Keratinocyte (primary cell): ENCODE results near the gene CNGA3. TPM values are rescaled to one million over a fixed set of nuclear protein-coding genes. Genes with fewer than 3 reads are reported as not detected.

ENCODE experiments used
- DNase-seq: peaks from one replicate; pipeline ENCODE4 v3.0.0-alpha.2; 2011; ENCODE audit warnings: low read depth, missing footprints, low spot score
- FAIRE-seq: peaks from 2 replicates; lab custom pipeline; 2011; peaks lifted over from hg19 to GRCh38; lab: Jason Lieb, UNC
- H2AFZ ChIP-seq: 2 replicates; pipeline ENCODE4 v1.6.0; 2012; ENCODE audit warnings: low read length, control low read depth, inconsistent platforms; ENCODE audit not compliant: control insufficient read depth
- H3K27ac ChIP-seq: 2 replicates; pipeline ENCODE4 v1.5.1; 2011; ENCODE audit warnings: low read length; ENCODE audit not compliant: control insufficient read depth, insufficient read depth
- H3K27me3 ChIP-seq: 3 replicates; pipeline ENCODE4 v1.6.0; 2011; ENCODE audit warnings: low read length; ENCODE audit not compliant: control insufficient read depth, insufficient read depth; ENCODE audit errors: extremely low read depth
- H3K36me3 ChIP-seq, 2 experiments: 2 replicates in 1 of 2; 3 replicates in 1 of 2; pipeline ENCODE4 v1.5.1; 2011; ENCODE audit warnings: low read length in 2 of 2, mild to moderate bottlenecking in 1 of 2; ENCODE audit not compliant: control insufficient read depth in 2 of 2, insufficient read depth in 2 of 2; ENCODE audit errors: extremely low read depth in 1 of 2
- H3K4me1 ChIP-seq: 3 replicates; pipeline ENCODE4 v1.5.1; 2011; ENCODE audit warnings: low read length; ENCODE audit not compliant: control insufficient read depth, insufficient read depth; ENCODE audit errors: extremely low read depth
- H3K4me2 ChIP-seq: 3 replicates; pipeline ENCODE4 v1.6.0; 2011; ENCODE audit warnings: low read depth, low read length; ENCODE audit not compliant: control insufficient read depth, insufficient read depth; ENCODE audit errors: extremely low read depth
- H3K4me3 ChIP-seq, 3 experiments: fragments of 200-600 bp in 1 of 3; sonication (generic) in 1 of 3; 2 replicates in 2 of 3; 3 replicates in 1 of 3; pipeline ENCODE4 v1.5.1; 2011 to 2016; ENCODE audit warnings: low read length in 3 of 3, mild to moderate bottlenecking in 3 of 3, control low read depth in 2 of 3, inconsistent platforms in 1 of 3, low read depth in 1 of 3, mixed read lengths in 1 of 3, mixed run types in 1 of 3, moderate library complexity in 1 of 3; ENCODE audit not compliant: control insufficient read depth in 2 of 3, insufficient read depth in 2 of 3; ENCODE audit errors: extremely low read depth in 1 of 3
- H3K79me2 ChIP-seq: 2 replicates; pipeline ENCODE4 v1.6.0; 2012; ENCODE audit warnings: low read length; ENCODE audit not compliant: control insufficient read depth, insufficient read depth
- H3K9ac ChIP-seq: 3 replicates; pipeline ENCODE4 v1.6.0; 2011; ENCODE audit warnings: low read length; ENCODE audit not compliant: control insufficient read depth, insufficient read depth; ENCODE audit errors: extremely low read depth
- H3K9me1 ChIP-seq: 3 replicates; pipeline ENCODE4 v1.6.0; 2011; ENCODE audit warnings: low read length; ENCODE audit not compliant: control insufficient read depth, insufficient read depth; ENCODE audit errors: extremely low read depth
- H3K9me3 ChIP-seq: 2 replicates; pipeline ENCODE4 v1.5.1; 2012; ENCODE audit warnings: low read depth, low read length; ENCODE audit not compliant: control insufficient read depth
- H4K20me1 ChIP-seq: 3 replicates; pipeline ENCODE4 v1.6.0; 2011; ENCODE audit warnings: low read length; ENCODE audit not compliant: control insufficient read depth, insufficient read depth; ENCODE audit errors: extremely low read depth
- EZH2 ChIP-seq: IDR thresholded peaks from one replicate; pipeline ENCODE4 v1.6.1; 2012; ENCODE audit warnings: inconsistent platforms, mild to moderate bottlenecking, low read length, moderate library complexity
- dilution Hi-C: fragments of 300-500 bp; cut with MboI; formaldehyde crosslinking; loops from one replicate; pipeline ENCODE4 v1.7.0; 2020; ENCODE audit warnings: low sequenced_read_pairs; ENCODE audit not compliant: extremely low pct_ligation_motif_present
- polyA plus RNA-seq, 5 experiments: library from polyadenylated mRNA; depleted of rRNA in 3 of 5; stranded (reverse) in 3 of 5; stranded (forward) in 1 of 5; unstranded in 1 of 5; fragments of >200 nt; gene quantifications; 1 replicate in 1 of 5; 2 replicates in 3 of 5; 3 replicates in 1 of 5; pipeline versions ENCODE4 v1.2.1 to v1.2.3, GENCODE V29; 2011 to 2012; ENCODE audit warnings: missing spikeins in 2 of 5, low read depth in 1 of 5, low replicate concordance in 1 of 5
- TF ChIP-seq, protein P1 (sequence below), 3 experiments: IDR thresholded peaks in 1 of 3; conservative IDR thresholded peaks in 1 of 3; optimal IDR thresholded peaks in 1 of 3; 2 replicates in 2 of 3; 3 replicates in 1 of 3; pipeline versions ENCODE3 to v1.5.1; 2011; ENCODE audit warnings: low read length in 3 of 3, mild to moderate bottlenecking in 3 of 3, moderate library complexity in 2 of 3, control low read depth in 1 of 3, inconsistent platforms in 1 of 3; ENCODE audit not compliant: insufficient read depth in 2 of 3; ENCODE audit errors: extremely low read depth in 1 of 3

CNGA3 gene
- polyA plus RNA-seq, 1 donor (not counting 4 experiments of a cell fraction or from before 2014, with no cell fraction given), result 0.01 TPM

DNA sequence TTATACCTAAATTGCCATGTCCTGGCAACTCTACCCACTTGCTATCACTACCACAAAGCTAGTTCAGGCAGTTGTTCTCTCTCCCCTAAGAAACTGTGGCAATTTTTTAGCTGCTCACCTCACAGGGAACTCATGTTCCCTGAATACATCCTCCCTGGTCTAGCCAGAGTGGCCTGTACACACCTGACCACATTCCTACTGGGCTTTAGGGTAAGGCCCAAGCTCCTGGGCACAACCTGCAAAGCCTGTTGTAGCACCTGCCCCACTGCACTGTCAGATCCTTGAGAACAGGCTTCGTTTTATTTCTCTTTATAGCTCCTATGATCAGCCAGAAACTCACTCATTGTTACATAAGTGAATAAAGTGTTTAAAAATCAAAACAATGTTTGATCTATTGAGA, 21.5 kb downstream of the CNGA3 start:
- Histone ChIP-seq H3K9ac (no peak overlapping the region), H2AFZ (no peak overlapping the region), H3K4me3 (no peak overlapping the region), H3K4me2 (no peak overlapping the region), H3K9me1 (no peaks in the 10 kb centered on the region), H4K20me1 (no peaks in the 10 kb centered on the region), H3K36me3 (no peaks in the 10 kb centered on the region), H3K4me1 (no peaks in the 10 kb centered on the region), H3K9me3 (no peaks in the 10 kb centered on the region), H3K27me3 (peaks cover 3% of the 10 kb centered on the region), H3K27ac (no peak overlapping the region), H3K79me2 (no peaks in the 10 kb centered on the region)
- FAIRE-seq, result no peak
- no peak for TF ChIP-seq EZH2
- TF ChIP-seq, protein P1, sequence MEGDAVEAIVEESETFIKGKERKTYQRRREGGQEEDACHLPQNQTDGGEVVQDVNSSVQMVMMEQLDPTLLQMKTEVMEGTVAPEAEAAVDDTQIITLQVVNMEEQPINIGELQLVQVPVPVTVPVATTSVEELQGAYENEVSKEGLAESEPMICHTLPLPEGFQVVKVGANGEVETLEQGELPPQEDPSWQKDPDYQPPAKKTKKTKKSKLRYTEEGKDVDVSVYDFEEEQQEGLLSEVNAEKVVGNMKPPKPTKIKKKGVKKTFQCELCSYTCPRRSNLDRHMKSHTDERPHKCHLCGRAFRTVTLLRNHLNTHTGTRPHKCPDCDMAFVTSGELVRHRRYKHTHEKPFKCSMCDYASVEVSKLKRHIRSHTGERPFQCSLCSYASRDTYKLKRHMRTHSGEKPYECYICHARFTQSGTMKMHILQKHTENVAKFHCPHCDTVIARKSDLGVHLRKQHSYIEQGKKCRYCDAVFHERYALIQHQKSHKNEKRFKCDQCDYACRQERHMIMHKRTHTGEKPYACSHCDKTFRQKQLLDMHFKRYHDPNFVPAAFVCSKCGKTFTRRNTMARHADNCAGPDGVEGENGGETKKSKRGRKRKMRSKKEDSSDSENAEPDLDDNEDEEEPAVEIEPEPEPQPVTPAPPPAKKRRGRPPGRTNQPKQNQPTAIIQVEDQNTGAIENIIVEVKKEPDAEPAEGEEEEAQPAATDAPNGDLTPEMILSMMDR (optimal IDR thresholded peaks at IDR 0.05 in 1 of 3, IDR thresholded peaks at IDR 0.05 in 1 of 3, conservative IDR thresholded peaks at IDR 0.05 in 1 of 3; ENCODE audit: extremely low read depth in 1 of 3, insufficient read depth in 2 of 3, low read length in 3 of 3), result no peak
- dilution Hi-C loops, result no loop called here
- DNase-seq, result no peak

DNA sequence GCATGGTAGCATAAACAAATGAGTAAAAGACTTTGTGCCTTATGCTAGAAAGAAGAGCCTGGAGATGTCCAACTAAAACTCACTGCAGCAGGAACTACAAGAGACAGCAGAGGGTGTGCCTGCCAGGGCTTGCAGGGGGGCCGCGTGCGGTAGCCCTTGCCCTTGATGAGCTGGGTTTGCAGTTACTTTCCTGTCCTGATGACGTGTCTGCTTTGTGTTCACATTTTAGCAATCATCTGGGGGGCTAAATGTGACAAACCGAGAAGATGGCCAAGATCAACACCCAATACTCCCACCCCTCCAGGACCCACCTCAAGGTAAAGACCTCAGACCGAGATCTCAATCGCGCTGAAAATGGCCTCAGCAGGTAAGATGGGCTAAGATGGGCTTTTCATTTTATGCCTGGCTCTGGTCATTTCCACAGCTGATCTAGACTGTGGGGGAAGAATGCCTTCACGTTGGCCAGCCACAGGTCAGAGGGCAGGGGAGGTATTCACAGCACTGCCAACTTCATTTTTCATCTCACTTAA, 23.5 kb downstream of the CNGA3 start:
- H3K9me3 ChIP-seq, result no peaks in the 10 kb centered on the region
- dilution Hi-C loops, result no loop called here
- H3K79me2 ChIP-seq, result no peaks in the 10 kb centered on the region
- no peak overlapping the region for H3K9ac ChIP-seq
- DNase-seq (no peak), FAIRE-seq (no peak)
- H3K4me3 ChIP-seq, result no peak overlapping the region
- no peak for TF ChIP-seq EZH2
- TF ChIP-seq, protein P1 (optimal IDR thresholded peaks at IDR 0.05 in 1 of 3, IDR thresholded peaks at IDR 0.05 in 1 of 3, conservative IDR thresholded peaks at IDR 0.05 in 1 of 3; ENCODE audit: extremely low read depth in 1 of 3, insufficient read depth in 2 of 3, low read length in 3 of 3), result no peak
- no peaks in the 10 kb centered on the region for H3K4me1 ChIP-seq
- no peak overlapping the region for H3K27ac ChIP-seq
- no peaks in the 10 kb centered on the region for H3K9me1 ChIP-seq
- no peak overlapping the region for H2AFZ ChIP-seq
- no peak overlapping the region for H3K4me2 ChIP-seq
- H3K36me3 ChIP-seq, result no peaks in the 10 kb centered on the region
- peaks cover 11% of the 10 kb centered on the region for H3K27me3 ChIP-seq
- H4K20me1 ChIP-seq, result no peaks in the 10 kb centered on the region
